ENCODE results near the gene RAB3GAP2.

DNA sequence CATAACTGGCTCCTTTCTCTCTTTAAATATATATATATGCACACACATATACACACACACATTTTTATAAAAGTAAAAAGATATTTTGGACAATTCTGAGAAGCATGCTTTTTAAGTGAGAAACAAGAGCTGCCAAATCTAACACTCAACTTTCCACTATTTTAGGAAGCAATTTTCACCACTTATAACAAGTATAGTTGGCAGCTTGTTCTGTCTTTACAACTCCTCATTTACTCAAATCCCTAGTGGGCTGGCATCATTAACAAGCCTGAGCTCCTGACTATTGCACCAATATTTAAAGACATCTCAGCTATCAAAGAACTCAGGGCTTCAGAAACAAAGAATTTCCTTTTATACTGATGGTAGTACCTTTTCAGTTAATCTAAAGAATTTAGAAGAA lies 76.6 kb downstream of the RAB3GAP2 start:
- no peak for TF ChIP-seq POLR2A (IDR thresholded peaks at IDR 0.05)
- TF ChIP-seq, protein P1, sequence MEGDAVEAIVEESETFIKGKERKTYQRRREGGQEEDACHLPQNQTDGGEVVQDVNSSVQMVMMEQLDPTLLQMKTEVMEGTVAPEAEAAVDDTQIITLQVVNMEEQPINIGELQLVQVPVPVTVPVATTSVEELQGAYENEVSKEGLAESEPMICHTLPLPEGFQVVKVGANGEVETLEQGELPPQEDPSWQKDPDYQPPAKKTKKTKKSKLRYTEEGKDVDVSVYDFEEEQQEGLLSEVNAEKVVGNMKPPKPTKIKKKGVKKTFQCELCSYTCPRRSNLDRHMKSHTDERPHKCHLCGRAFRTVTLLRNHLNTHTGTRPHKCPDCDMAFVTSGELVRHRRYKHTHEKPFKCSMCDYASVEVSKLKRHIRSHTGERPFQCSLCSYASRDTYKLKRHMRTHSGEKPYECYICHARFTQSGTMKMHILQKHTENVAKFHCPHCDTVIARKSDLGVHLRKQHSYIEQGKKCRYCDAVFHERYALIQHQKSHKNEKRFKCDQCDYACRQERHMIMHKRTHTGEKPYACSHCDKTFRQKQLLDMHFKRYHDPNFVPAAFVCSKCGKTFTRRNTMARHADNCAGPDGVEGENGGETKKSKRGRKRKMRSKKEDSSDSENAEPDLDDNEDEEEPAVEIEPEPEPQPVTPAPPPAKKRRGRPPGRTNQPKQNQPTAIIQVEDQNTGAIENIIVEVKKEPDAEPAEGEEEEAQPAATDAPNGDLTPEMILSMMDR (IDR thresholded peaks at IDR 0.05), result no peak

Data from esophagus squamous epithelium (tissue), 4 donors.